Transverse colon (tissue), 4 donors: Measurements from ENCODE around the gene CCNH. TPM values are rescaled to one million over a fixed set of nuclear protein-coding genes. Genes with fewer than 3 reads are reported as not detected.

ENCODE experiments used
- DNase-seq: peaks from one replicate; pipeline ENCODE4 v3.0.0-alpha.2; 2019
- H3K27ac ChIP-seq, 4 donors: fragments of 200-600 bp; sonication (generic); 2 replicates each; pipeline ENCODE4 v1.5.1; 2016 to 2018; ENCODE audit warnings: inconsistent platforms in 4 of 4
- H3K27me3 ChIP-seq: fragments of 200-600 bp; sonication (generic); 2 replicates; pipeline ENCODE4 v1.5.1; 2017; ENCODE audit warnings: inconsistent platforms
- H3K36me3 ChIP-seq, 4 donors: fragments of 200-600 bp; sonication (generic); 2 replicates each; pipeline ENCODE4 v1.5.1; 2017 to 2019; ENCODE audit warnings: inconsistent platforms in 4 of 4
- H3K4me1 ChIP-seq, 4 donors: fragments of 200-600 bp; sonication (generic); 2 replicates each; pipeline ENCODE4 v1.5.1; 2017 to 2020; ENCODE audit warnings: inconsistent platforms in 4 of 4
- H3K4me3 ChIP-seq, 4 donors: fragments of 200-600 bp; sonication (generic); 1 replicate in 1 of 4; 2 replicates in 3 of 4; pipeline versions ENCODE4 v1.5.1 to v1.6.1; 2017 to 2019; ENCODE audit warnings: inconsistent platforms in 4 of 4
- H3K9me3 ChIP-seq, 2 donors: fragments of 200-600 bp; sonication (generic); 2 replicates each; pipeline ENCODE4 v1.5.1; 2017 to 2019; ENCODE audit warnings: inconsistent platforms in 2 of 2
- CTCF ChIP-seq, 5 experiments: fragments of 200-600 bp in 3 of 5; fragments of 450-650 bp in 2 of 5; sonication (generic) in 3 of 5; IDR thresholded peaks; 1 replicate in 2 of 5; 2 replicates in 3 of 5; pipeline ENCODE4 v1.5.1; 2016 to 2017; ENCODE audit warnings: antibody characterized with exemption in 5 of 5, inconsistent platforms in 3 of 5, mild to moderate bottlenecking in 2 of 5, moderate library complexity in 1 of 5
- EP300 ChIP-seq: sonication (generic); formaldehyde crosslinking; IDR thresholded peaks from one replicate; pipeline ENCODE4 v1.6.1; 2017; ENCODE audit warnings: antibody characterized with exemption, low read depth
- POLR2A ChIP-seq: fragments of 450-650 bp; IDR thresholded peaks from one replicate; pipeline ENCODE4 v1.6.1; 2016; ENCODE audit warnings: antibody characterized with exemption, mild to moderate bottlenecking, moderate library complexity
- POLR2AphosphoS5 ChIP-seq, 3 donors: sonication (generic); formaldehyde crosslinking; IDR thresholded peaks; one replicate each; pipeline ENCODE4 v1.6.1; 2016; ENCODE audit warnings: antibody characterized with exemption in 3 of 3
- WGBS, 2 donors: methylation state at CpG; one replicate each; pipeline ENCODE4 v1.1.5; 2018; ENCODE audit warnings: low coverage in 1 of 2; 5-methylcytosine and 5-hydroxymethylcytosine counted together
- in situ Hi-C, 4 donors: fragments of 200-750 bp; cut with MboI; loops; one replicate each; pipeline versions ENCODE4 v1.15.0 to v1.15.1; 2017; ENCODE audit warnings: low sequenced_read_pairs in 3 of 4, low pct_ligation_motif_present in 1 of 4, low pct_unique_long_range_greater_than_20kb in 1 of 4
- intact Hi-C: fragments of 100-400 bp; cut with DNase I; formaldehyde crosslinking; loops from one replicate; pipeline ENCODE4 v1.15.1; 2023; ENCODE audit warnings: low total_unique reads
- total RNA-seq, 4 donors: library from RNA; depleted of rRNA; stranded (reverse); fragments of >200 nt; gene quantifications; one replicate each; pipeline ENCODE4 v1.1.0, GENCODE V29; 2016

The CCNH gene
- total RNA-seq, 4 donors from 2014 or later: 23.9 to 163 (median 68.3) TPM

- peaks cover 0 to 91% (median 26%) of the 10 kb centered on the region in 4 donors for H3K36me3 ChIP-seq
- no peak for DNase-seq
- TF ChIP-seq POLR2AphosphoS5 (IDR thresholded peaks at IDR 0.05): no peak
- no peak for TF ChIP-seq POLR2A
- TF ChIP-seq CTCF (IDR thresholded peaks at IDR 0.05): no peak
- TF ChIP-seq EP300: no peak
- H3K27me3 ChIP-seq: no peaks in the 10 kb centered on the region
- no peaks in the 10 kb centered on the region for H3K4me1 ChIP-seq
- in situ Hi-C loops: loop anchor here in 1 of 4 donors (25.0 kb wide), 2 partner anchors 130 to 330 kb away; partner anchors contain the start of gene RASA1
- H3K27ac ChIP-seq: no peak overlapping the region
- no peak overlapping the region for H3K4me3 ChIP-seq
- intact Hi-C loops: no loop called here
- WGBS, 2 donors: 70 to 80% methylated on average over 1 of the region's 1 CpG
- H3K9me3 ChIP-seq: no peaks in the 10 kb centered on the region
Measured at GRCh38 chr5:87392170-87392569, 20.6 kb downstream of the CCNH start.

- Histone ChIP-seq H3K36me3 (peaks cover 0 to 87% (median 29%) of the 10 kb centered on the region in 4 donors), H3K4me3 (no peak overlapping the region), H3K27me3 (no peaks in the 10 kb centered on the region), H3K9me3 (no peaks in the 10 kb centered on the region), H3K4me1 (peaks cover 0 to 3% (median 0%) of the 10 kb centered on the region in 4 donors), H3K27ac (no peak overlapping the region)
- no peak for DNase-seq
- 77 to 82% methylated on average over 5 of the region's 5 CpGs for WGBS, 2 donors
- TF ChIP-seq POLR2A (no peak), CTCF (IDR thresholded peaks at IDR 0.05) (no peak), POLR2AphosphoS5 (IDR thresholded peaks at IDR 0.05) (no peak), EP300 (no peak)
- intact Hi-C loops: no loop called here
- in situ Hi-C loops: loop anchor here in 1 of 4 donors (25.0 kb wide), 2 partner anchors 128 to 328 kb away; partner anchors contain the start of gene RASA1
Measured at GRCh38 chr5:87390576-87391199, 22.0 kb downstream of the CCNH start.

- Histone ChIP-seq H3K36me3 (peaks cover 0 to 81% (median 26%) of the 10 kb centered on the region in 4 donors), H3K27me3 (no peaks in the 10 kb centered on the region), H3K9me3 (no peaks in the 10 kb centered on the region), H3K4me3 (no peak overlapping the region), H3K27ac (no peak overlapping the region), H3K4me1 (peaks cover 0 to 3% (median 0%) of the 10 kb centered on the region in 4 donors)
- intact Hi-C loops: no loop called here
- WGBS, 2 donors: 86 to 92% methylated on average over 3 of the region's 3 CpGs
- DNase-seq: no peak
- in situ Hi-C loops: loop anchor here in 1 of 4 donors (25.0 kb wide), 2 partner anchors 128 to 328 kb away; partner anchors contain the start of gene RASA1
- TF ChIP-seq CTCF (IDR thresholded peaks at IDR 0.05): no peak
Measured at GRCh38 chr5:87390075-87390474, 22.7 kb downstream of the CCNH start.

GRCh38 chr5:87389296-87390034 lies 23.3 kb downstream of the CCNH start:
- WGBS, 2 donors: 87 to 93% methylated on average over 6 to 14 of the region's 14 CpGs
- DNase-seq: no peak

More at GRCh38 chr5:87389296-87390034, 23.3 kb downstream of the CCNH start:
- TF ChIP-seq POLR2A: no peak
- no peak for TF ChIP-seq POLR2AphosphoS5 (IDR thresholded peaks at IDR 0.05)
- no peak for TF ChIP-seq CTCF (IDR thresholded peaks at IDR 0.05)
- no peak for TF ChIP-seq EP300
- Histone ChIP-seq H3K27me3 (no peaks in the 10 kb centered on the region), H3K4me3 (no peak overlapping the region), H3K27ac (no peak overlapping the region), H3K9me3 (no peaks in the 10 kb centered on the region), H3K4me1 (peaks cover 0 to 3% (median 0%) of the 10 kb centered on the region in 4 donors), H3K36me3 (peaks cover 0 to 76% (median 24%) of the 10 kb centered on the region in 4 donors)
- in situ Hi-C loops (loop anchor here in 1 of 4 donors (25.0 kb wide), 2 partner anchors 127 to 327 kb away; partner anchors contain the start of gene RASA1), intact Hi-C loops (no loop called here)
